ENCODE results near the gene SCAF8.

GRCh38 chr6:154882107-154882506 is 148.9 kb downstream of the SCAF8 start:
- TF ChIP-seq BCLAF1 (IDR thresholded peaks at IDR 0.05; ENCODE audit: borderline replicate concordance in 1 of 2, control insufficient read depth in 1 of 2, low read depth in 2 of 2, low read length in 1 of 2) (no peak), RCOR1 (IDR thresholded peaks at IDR 0.05; ENCODE audit: borderline replicate concordance in 1 of 2, low read depth in 2 of 2, low read length in 2 of 2) (no peak), ZNF24 (IDR thresholded peaks at IDR 0.05) (no peak), CTCF (IDR thresholded peaks at IDR 0.05 in 2 of 3, conservative IDR thresholded peaks at IDR 0.05 in 1 of 3; ENCODE audit: insufficient read depth in 2 of 3, low read depth in 1 of 3, low read length in 3 of 3) (no peak), FOXA1 (IDR thresholded peaks at IDR 0.05; ENCODE audit: borderline replicate concordance) (no peak), ZFP1 (CRISPR knock-in tag; IDR thresholded peaks at IDR 0.05) (no peak), GTF2F1 (IDR thresholded peaks at IDR 0.05; ENCODE audit: low read depth, low read length) (no peak), NR1H2 (CRISPR knock-in tag; IDR thresholded peaks at IDR 0.05) (no peak), E2F5 (CRISPR knock-in tag; IDR thresholded peaks at IDR 0.05) (no peak)

All from K562 (cell line).